ENCODE results near the gene RRP1B.

DNA sequence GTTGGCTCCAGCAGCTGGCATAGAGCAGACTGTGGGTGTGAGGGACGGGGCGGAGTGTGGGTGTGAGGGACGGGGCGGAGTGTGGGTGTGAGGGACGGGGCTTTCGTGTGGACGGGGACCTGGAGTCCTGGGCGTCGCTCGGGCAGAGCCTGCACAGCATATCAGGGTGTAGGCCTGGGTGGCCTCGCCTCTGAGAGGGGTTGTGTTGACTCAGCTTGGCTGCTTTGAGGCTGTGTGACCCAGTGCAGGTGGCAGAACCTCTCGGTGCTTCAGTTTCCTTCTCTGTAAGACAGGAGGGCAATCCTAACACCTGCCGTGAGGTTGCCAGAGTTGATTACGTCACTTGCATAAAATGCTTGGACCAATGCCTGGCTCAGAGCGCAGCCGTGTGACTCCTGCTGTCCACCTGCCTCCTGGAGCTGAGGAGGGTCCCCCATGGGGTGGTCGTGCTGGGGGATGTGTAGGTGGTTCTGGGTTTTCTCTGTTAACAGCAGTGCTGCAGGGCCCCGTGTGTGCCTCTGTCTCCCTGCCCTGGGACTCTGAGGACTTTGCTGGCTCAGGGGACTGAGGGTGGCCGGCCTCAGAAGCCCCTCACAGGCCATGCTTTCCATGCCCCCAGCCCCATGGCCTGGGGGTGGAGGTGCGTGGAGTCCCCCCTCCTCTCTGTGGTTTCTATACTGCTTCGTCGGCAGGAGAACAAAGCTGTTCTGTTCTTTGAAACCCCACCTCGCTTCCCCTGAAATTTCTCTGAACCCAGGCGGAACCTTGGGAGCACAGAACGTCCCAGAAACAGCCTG is 75.0 kb downstream of the RRP1B start:
- TF ChIP-seq, protein P1, sequence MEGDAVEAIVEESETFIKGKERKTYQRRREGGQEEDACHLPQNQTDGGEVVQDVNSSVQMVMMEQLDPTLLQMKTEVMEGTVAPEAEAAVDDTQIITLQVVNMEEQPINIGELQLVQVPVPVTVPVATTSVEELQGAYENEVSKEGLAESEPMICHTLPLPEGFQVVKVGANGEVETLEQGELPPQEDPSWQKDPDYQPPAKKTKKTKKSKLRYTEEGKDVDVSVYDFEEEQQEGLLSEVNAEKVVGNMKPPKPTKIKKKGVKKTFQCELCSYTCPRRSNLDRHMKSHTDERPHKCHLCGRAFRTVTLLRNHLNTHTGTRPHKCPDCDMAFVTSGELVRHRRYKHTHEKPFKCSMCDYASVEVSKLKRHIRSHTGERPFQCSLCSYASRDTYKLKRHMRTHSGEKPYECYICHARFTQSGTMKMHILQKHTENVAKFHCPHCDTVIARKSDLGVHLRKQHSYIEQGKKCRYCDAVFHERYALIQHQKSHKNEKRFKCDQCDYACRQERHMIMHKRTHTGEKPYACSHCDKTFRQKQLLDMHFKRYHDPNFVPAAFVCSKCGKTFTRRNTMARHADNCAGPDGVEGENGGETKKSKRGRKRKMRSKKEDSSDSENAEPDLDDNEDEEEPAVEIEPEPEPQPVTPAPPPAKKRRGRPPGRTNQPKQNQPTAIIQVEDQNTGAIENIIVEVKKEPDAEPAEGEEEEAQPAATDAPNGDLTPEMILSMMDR (IDR thresholded peaks at IDR 0.05): no peak
- TF ChIP-seq POLR2A (IDR thresholded peaks at IDR 0.05): no peak
